ENCODE results near the gene EHD4.
A peak's percentile ranks its signal among the peaks of the same experiment; 100 is the strongest.

Gene EHD4

DNA sequence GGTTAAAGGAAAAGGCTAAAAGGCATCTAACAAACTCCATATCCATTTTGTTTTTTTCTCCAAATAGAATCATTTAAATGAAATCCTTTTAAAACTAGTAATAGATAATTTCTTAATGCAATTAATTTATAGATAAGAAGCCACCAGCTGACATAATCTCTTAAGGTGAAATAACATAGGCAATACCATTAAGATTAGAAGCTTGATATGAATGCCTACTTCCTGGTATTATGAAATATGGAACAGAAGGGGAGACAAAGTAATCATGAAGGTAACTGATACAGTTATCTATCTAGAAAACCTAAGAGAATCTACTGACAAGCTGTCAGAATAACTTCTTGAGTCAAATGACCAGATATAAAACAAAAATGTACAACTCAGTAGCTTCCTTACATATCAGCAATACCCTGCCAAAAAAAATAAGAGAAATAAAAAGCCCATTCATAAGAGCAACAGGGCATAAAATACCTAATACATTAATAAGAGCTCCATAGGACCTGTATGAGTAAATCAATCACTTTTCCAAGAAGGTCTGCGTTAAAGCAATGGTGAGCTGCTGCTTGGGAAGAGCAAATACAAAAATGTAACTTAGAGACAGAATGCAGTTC is 10.7 kb downstream of the EHD4 start:
- no peak for FAIRE-seq
- no peak for DNase-seq (ENCODE audit: extremely low spot score, insufficient read length, low read depth)

DNA sequence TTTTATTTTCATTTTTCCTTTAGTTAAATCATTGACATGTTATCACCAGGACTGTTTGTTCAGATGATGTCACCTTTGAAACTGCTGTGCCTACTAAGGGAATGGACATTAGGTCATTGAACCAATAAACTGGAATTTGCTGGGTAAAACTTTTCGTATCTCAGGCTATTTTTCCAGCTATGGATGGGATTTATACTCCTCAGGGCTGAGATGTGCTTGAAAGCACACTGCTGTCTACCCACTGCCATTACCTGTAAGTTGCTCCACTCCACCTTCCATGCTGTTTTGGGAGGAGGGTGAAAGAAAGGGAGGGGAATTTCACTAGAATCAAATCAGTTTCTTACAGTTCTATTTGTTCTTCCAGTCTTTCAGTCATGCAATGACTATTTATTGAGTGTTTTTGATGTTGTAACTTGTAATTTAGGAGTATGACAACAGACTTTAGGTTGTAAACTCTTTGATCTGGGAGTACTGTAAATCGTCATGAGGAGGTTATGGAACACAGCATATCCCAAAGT is 11.3 kb downstream of the EHD4 start:
- peak; percentile 29 for FAIRE-seq
- no peak for DNase-seq (ENCODE audit: extremely low spot score, insufficient read length, low read depth)

DNA sequence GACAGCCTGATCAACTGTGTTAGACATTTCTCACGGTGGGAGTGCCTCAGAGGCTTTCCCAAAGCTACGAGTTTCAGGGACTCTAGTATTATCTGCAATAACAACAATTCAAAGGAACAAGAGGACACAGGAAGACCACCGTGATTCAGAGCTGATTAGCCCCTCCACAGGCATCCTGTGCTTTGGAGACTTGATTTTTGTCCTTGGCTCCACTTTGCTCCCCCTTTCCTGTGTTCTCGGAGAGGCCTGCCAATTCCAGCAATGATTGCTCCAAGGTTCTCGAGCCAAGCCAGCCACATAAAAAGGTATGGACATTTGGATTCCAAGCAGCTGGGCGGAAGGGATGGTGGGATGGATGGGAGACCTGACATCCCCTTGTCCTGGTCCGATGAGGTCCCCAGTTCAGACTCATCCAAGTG is 14.3 kb downstream of the EHD4 start:
- no peak for DNase-seq (ENCODE audit: extremely low spot score, insufficient read length, low read depth)
- FAIRE-seq = no peak

DNA sequence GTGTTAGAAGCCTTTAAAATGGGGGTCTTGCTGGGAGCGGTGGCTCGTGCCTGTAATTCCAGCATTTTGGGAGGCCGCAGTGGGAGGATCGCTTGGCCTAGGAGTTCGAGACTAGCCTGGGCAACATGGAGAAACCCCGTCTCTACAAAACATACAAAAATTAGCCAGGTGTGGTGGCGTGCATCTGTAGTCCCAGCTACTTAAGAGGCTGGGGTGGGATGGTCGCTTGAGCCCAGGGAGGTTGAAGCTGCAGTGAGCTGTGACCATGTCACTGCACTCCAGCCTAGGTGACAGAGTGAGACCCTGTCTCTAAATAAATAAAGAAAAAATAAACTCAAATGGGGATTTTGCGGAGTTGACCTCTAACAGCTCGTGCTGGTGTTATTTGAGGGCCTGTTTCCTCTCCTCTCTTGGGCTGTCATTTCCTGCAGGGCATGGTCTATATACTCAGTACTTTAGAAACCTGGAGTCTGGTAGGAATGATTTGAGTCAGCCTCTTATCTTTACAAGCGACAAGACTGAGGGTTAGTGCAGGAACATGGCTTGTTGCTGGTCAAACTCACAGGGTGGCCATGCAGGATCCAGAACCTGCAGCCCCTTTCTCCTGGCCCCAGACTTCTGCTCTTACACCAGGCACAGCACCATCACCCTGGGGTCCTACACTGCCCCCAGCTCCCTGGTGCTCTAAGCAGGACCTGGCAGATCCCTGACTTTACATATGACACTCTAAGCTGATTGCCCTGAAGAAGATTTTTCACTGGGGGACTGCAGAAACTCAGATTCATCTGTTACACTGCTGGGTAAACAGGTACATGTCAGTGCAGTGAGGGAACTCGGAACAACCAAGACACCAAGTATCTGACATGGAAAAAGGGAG is 15.1 kb downstream of the EHD4 start:
- DNase-seq (ENCODE audit: extremely low spot score, insufficient read length, low read depth) (peak; percentile 26), FAIRE-seq (peak; percentile 91)

DNA sequence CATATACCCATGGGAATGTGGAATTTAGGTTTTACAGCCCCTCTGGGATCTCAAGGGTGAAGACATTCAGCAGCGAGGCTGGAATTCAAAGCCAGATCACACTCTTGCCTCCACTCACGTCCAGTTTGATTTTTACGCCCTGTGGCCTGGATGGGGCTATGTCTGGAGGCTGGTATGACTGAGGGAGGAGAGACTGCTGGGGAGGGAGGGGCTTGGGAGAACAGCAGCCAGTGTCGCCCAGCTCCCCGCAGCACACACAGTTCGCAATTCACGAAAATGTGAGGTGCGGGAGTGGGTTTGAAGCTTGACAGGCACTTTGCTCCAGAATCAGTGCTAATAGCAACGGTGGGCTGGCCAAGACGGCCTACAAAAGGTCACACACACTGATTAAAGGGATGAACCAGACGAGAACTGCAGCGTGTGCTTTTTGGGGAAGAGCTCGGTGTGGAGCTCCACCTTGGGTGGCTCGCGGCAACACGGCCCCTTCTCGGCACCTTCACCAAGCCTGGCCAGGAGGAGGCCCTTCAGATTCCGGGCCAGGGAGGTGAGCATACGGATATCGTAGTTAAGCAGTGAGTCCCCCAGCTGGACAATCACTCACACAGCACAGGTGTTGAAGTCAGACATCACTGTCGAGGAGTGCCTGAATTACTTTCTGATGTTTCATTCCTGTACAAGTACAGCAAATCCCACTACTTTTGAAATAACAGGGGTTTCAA is 16.4 kb downstream of the EHD4 start:
- DNase-seq (ENCODE audit: extremely low spot score, insufficient read length, low read depth) (no peak), FAIRE-seq (no peak)

DNA sequence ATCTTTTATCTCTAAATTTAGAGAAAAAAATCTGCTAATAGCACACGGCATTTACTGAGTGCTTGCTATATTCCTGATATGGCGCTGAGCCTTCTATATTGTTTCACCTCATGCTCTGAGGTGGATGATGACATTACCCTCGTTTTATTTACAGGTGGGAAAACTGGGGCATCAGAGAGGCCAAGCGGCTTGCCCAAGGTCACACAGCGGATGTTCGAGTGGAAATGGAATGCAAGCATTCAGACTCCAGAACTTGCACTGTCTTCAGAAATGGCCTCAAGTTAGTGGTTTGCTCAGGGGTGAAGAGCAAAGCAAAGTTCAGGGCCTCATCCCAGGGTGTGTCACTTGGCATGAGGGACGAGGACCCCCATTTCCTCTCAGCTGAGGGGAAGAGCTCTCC is 17.3 kb downstream of the EHD4 start:
- FAIRE-seq = no peak
- DNase-seq (ENCODE audit: extremely low spot score, insufficient read length, low read depth) = no peak

DNA sequence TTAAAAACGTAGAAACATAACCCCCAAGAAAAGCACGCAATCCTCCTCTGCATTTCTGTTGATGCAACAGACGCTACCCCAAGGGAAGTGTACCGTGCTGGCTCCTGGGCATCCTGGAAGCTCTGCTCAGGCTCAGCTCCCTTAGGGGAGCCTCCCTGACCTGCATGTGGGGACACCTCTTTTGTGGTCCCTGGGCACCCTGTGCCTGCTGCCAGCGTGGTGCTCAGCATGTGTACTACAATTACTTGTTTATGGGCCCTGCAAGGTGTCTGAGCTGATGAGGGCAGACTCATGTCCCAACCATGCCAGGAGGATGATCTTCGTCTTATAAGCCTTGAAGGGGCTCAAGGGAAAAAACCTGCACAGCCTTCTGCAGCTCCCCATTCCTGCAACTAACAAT is 18.3 kb downstream of the EHD4 start:
- DNase-seq (ENCODE audit: extremely low spot score, insufficient read length, low read depth) (no peak), FAIRE-seq (no peak)

DNA sequence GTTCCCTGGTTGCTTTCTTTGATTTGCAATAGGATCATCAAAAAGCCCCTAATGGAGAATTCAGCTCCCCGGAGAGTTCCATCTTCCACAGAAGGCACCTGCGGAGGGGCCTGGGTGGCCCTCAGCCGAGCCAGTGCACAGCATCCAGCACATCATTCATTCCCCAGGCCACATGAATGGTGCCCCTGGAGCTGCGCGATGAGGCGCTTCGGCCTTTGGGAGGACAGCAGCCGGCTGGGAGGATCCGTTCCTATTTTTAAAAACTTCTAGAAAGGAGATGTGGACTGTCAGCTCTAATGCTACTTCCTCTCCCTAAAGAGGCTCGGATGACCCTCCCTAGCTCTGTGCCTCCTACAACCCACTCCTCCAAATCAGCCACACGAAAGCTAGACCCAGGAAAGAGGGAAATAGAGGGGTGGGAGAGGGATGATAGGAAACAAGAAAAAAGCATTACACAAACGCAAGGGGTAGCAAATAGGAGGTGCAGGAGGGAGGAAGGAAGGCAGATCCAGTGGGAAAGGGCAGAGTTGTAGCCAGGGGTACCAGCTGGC is 20.3 kb downstream of the EHD4 start:
- FAIRE-seq (no peak), DNase-seq (ENCODE audit: extremely low spot score, insufficient read length, low read depth) (no peak)

DNA sequence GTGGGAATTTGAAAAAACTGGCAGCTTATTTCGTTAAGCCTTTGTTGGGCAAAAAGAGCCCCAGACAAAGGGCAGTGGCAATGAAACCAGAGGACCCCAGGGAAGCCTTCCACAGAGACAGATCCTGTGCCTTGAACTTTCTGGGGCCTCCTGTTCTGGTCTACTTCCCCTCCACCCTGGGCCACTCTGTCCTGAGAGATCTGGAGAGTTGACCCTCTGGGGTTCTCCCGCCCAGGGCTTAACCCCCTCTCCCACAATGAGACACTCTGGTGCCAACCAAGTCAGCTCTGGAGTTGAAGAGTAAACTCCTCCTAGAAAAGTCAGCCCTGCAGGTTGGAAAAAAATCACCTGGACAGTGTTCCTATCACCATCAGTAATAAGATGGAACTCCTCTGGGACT is 20.8 kb downstream of the EHD4 start:
- DNase-seq (ENCODE audit: extremely low spot score, insufficient read length, low read depth) (no peak), FAIRE-seq (no peak)

DNA sequence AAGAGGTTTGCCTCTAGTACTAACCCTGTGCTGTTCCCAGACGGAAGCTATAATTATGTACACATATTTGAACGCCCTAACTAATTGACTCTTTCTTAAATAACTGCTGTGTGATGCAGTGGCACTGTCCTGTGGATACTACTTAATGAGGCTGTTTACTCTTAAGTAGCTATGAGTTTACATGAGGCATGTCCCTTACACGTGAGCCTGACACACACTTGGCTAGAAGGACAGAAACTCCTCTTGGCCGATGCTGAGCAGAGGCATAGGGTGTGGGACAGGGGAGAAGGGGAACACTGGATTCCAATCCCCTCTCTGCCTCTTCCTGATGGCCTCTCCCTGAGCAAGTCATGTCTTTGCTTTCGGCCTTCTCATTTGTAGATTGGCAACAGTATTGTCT is 21.9 kb downstream of the EHD4 start:
- no peak for DNase-seq (ENCODE audit: extremely low spot score, insufficient read length, low read depth)
- no peak for FAIRE-seq

DNA sequence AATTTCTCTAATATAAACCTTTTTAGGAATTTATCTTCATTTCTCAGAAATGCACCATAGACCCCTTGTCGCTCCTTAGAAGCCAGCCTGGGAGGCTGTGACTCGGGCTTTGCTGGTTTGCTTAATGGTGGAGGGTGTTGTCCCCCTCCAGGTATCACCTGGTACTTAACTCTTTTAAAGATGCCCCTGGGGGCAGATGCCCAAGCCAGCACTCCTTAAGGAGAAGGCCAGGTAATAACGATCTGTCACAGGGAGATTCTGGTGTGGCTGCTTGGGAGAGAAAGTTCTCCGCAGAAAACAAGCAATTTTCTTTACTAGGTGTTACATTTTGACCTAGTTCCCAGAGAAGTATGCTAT is 22.3 kb downstream of the EHD4 start:
- DNase-seq (ENCODE audit: extremely low spot score, insufficient read length, low read depth) (no peak), FAIRE-seq (no peak)

DNA sequence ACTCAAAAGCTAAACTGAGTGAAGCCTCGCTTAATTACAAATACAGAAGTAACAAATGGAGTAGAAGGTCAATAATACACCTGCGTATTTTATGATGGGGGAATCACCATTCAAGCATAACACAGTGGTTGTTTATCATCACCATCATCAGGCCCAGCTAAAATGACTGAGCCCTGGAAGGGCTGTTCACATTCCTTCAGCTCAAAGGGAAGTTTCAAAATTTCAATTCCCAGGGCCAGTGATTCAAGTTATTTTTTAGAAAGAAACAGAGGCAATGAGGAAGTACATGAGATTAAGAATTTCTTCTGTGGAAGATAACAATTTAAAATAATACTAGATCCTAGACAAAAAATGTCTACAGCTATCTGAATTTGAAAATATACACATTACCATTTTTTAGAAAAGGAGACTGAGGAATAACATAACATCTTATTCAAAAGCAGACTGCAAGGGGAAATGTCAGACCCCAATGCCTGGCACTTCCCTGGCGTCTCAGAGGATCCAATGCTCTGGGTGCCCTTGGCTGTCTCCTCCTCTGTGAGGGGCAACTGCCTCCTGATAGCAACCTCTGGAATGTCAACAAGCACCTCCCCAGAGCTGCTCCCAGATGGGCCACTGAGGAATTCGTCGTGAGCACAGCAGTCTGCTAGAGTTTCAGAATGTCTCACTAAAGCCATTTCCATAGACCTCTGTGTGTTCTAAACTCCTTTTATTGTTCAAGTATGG is 22.8 kb downstream of the EHD4 start:
- no peak for FAIRE-seq
- no peak for DNase-seq (ENCODE audit: extremely low spot score, insufficient read length, low read depth)

DNA sequence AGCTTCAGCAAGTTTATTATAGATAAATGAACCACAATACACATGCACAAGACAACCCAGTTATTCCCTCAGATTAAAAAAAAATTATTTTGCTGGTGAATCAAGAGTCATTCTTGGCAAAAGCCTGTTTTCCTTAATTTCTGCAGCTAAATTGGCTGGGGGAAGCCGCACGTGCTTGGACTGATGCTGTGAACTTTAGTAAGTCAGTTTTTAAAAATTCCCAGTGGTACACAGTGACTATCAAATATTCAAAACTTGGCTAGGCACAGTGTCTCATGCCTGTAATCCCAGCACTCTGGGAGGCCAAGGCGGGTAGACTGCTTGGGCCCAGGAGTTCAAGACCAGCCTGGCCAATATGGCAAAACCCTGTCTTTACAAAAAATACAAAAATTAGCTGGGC is 23.9 kb downstream of the EHD4 start:
- FAIRE-seq (no peak), DNase-seq (ENCODE audit: extremely low spot score, insufficient read length, low read depth) (no peak)

DNA sequence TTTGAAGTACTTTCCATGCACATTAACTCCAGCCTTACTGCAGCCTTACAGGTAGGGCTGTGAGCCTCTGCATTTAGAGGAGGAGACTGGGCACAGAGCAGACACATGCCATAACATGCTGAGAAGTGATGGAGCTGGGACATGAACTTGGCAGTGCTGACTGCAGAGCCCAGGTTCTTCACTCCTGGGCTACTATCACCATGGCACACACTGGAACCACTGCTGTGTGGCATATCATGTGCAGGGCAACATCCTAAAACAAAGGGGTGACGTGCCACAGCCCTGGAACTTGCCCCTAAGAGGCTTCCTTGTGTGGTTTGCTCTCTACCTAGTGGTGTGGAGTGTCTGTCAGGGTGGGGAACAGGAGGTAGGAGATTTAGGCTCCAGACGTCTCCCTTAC is 25.4 kb downstream of the EHD4 start:
- FAIRE-seq (no peak), DNase-seq (ENCODE audit: extremely low spot score, insufficient read length, low read depth) (no peak)

DNA sequence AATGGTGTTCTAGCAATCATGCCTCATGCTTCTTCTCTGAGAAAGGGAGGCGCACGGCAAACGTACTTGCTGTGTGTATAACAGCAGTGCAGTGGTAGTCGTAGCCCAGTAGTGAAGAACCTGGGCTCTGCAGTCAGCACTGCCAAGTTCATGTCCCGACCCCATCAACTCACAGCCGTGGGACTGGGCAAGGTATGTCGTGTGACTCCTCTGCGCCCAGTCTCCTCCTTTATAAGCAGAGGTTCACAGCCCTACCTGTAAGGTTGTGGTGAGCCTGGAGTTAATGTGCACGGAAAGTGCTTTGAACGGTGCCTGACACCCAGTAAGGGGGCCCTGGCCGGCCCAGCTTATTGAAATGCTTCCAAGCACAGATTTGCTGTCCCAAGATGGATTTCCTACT is 26.6 kb downstream of the EHD4 start:
- DNase-seq (ENCODE audit: extremely low spot score, insufficient read length, low read depth) (no peak), FAIRE-seq (no peak)

DNA sequence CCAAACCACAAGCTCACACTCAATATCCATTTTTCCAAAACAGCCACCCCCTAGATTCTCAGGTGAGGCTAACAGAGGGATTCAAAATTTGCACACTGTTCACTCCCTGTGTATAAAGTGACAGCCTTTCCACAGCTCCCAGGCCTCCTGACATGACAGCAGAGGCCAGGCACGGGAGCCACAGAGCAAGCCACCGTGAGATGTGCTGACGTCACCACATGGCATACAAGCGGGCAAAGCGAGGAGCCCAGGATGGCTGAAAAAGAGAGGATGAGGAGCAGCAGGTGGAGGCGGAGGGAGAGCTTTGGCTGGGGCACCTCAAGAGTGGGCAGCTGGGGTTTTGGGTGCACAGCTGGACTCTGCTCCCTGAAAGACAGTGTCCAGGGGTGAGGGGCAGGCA is 27.1 kb downstream of the EHD4 start:
- FAIRE-seq = no peak

DNA sequence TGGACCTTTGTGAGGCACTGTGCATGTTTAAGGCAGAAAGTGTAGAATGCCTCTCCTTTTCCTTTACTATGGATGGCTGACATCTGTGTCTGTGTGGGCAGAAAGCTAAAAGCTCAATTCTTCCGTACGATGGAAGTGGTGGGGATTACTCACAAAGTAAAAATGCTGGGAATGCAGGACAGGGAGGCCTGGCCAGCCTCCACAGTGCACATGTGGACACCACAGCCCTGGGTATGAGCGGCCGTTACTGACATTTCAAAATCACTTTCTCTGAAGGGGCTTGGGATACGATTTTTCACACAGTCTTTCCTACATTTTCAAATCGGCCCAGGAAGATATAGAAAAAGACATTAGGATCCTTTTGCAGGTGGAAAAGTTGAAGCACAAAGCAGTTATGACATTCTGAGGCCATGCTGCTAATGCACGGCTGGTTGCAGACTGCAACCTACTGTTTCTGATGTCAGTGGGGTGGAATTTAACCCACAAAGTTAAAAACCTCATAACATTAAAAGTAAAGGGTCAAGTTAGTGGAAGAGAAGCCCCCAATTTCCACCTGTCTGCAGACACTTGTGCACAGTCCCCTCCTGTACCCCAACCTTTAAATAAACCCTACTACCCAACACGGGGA is 27.9 kb downstream of the EHD4 start:
- no peak for DNase-seq (ENCODE audit: extremely low spot score, insufficient read length, low read depth)
- no peak for FAIRE-seq

More for the DNA sequence above, 27.1 kb downstream of the EHD4 start:
- DNase-seq (ENCODE audit: extremely low spot score, insufficient read length, low read depth) = no peak

DNA sequence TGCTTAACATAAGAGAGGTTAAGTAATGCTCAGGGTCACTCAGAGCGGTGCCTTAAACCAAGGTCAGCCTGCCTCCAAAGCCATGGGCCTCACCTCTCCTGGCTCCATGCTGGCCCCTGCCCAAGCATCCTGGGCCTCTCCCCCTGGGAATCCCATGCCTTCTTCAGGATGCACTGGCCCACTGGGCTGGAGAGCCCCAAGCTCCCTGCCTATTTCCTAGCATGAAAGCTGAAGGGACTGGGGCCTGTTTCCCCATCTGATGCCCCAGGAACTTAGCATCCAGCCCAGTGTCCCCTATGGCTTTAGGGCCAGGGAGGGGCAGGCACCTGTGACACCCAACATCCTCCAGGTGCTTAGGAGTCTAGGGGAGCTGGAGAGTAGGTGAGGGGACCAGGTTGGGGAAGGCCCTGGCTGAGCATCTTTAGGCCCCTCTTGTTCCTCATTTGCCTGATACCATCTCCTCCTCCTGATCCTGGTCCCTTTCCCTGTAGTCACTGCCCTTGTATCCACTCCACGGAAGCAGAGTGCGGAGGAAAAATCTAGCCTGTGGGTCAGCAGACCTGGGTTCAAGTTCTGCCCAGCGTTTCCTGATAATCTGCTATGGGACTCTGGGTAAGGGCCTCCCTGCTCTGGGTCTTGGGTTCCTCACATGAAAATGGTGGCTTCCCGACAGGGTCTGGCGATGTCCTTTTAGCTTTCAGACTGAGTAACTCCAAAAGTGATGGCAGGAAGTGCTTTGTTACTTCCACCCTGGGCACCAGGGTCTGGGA is 28.6 kb downstream of the EHD4 start:
- DNase-seq (ENCODE audit: extremely low spot score, insufficient read length, low read depth) (no peak), FAIRE-seq (no peak)

DNA sequence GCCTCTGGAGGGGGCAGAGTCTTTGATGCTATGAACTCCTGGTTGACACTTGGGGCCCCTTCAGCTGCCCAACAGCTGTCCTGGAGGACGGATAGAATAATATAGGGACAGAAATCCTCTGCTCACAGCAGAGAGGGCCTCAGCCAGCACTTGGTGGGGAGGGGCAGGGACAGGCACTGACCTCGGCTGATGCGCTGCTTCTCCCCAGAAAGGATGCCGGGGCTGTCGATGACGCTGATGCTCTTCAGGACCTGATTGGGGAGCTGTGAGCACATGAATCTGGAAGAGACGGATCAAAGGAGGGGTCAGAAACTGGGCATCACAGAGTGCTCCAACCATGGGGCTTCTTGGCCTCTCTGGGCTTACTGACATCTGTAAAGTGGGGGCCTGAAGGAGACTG is 29.5 kb downstream of the EHD4 start:
- FAIRE-seq (no peak), DNase-seq (ENCODE audit: extremely low spot score, insufficient read length, low read depth) (no peak)
